HepG2 (cell line): ENCODE data around the gene GLYAT.
"Not testable (repeated sequence)": the region's sequence is repeated elsewhere in the genome, so short reads cannot be mapped to it uniquely, and the experiment has no call there.

Source experiments
- ARNTL ChIP-seq: sonication (generic); formaldehyde crosslinking; IDR thresholded peaks from 2 replicates; pipeline ENCODE4 v1.4.0; 2020; ENCODE audit warnings: mild to moderate bottlenecking, missing genetic modification reagents
- ETV6 ChIP-seq: sonication (generic); formaldehyde crosslinking; conservative IDR thresholded peaks from 2 replicates; pipeline ENCODE4 v1.4.0; 2020; ENCODE audit warnings: missing genetic modification reagents
- FOXK1 ChIP-seq: sonication (generic); formaldehyde crosslinking; IDR thresholded peaks from 2 replicates; pipeline ENCODE4 v1.4.0; 2020; ENCODE audit warnings: low read depth, missing genetic modification reagents, borderline replicate concordance
- MAFG ChIP-seq: sonication (generic); formaldehyde crosslinking; IDR thresholded peaks from 2 replicates; pipeline ENCODE4 v1.5.1; 2020; ENCODE audit warnings: mild to moderate bottlenecking, missing genetic modification reagents
- POLR2A ChIP-seq, 2 experiments: IDR thresholded peaks; 2 replicates each; pipeline ENCODE4 v1.6.1; 2011; ENCODE audit warnings: low read depth in 2 of 2, low read length in 2 of 2, mild to moderate bottlenecking in 1 of 2, moderate library complexity in 1 of 2; ENCODE audit not compliant: insufficient read depth in 1 of 2
- SNAI1 ChIP-seq: sonication (generic); formaldehyde crosslinking; IDR thresholded peaks from 2 replicates; pipeline ENCODE4 v1.5.0; 2020; ENCODE audit warnings: mild to moderate bottlenecking, missing genetic modification reagents, borderline replicate concordance
- SRF ChIP-seq: IDR thresholded peaks from 2 replicates; pipeline ENCODE4 v1.6.1; 2011; ENCODE audit warnings: mild to moderate bottlenecking, low read depth, low read length, moderate library complexity
- ZFP36L1 ChIP-seq: sonication (generic); formaldehyde crosslinking; IDR thresholded peaks from 2 replicates; pipeline ENCODE4 v1.8.0; 2022; ENCODE audit warnings: mild to moderate bottlenecking, missing genetic modification reagents, moderate library complexity

DNA sequence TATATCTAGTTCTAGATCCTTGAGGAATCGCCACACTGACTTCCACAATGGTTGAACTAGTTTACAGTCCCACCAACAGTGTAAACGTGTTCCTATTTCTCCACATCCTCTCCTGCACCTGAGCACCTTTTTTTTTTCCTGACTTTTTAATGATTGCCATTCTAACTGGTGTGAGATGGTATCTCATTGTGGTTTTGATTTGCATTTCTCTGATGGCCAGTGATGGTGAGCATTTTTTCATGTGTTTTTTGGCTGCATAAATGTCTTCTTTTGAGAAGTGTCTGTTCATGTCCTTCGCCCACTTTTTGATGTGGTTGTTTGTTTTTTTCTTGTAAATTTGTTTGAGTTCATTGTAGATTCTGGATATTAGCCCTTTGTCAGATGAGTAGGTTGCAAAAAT is 34.9 kb downstream of the GLYAT start:
- TF ChIP-seq ETV6; SRF; SNAI1 (CRISPR knock-in tag); FOXK1 (CRISPR knock-in tag); ZFP36L1 (CRISPR knock-in tag); POLR2A (IDR thresholded peaks at IDR 0.05; ENCODE audit: insufficient read depth in 1 of 2, low read depth in 2 of 2, low read length in 2 of 2); ARNTL (CRISPR knock-in tag); MAFG (CRISPR knock-in tag): not testable (repeated sequence)
